Measurements from ENCODE around the gene PGLYRP3.

Gene PGLYRP3

DNA sequence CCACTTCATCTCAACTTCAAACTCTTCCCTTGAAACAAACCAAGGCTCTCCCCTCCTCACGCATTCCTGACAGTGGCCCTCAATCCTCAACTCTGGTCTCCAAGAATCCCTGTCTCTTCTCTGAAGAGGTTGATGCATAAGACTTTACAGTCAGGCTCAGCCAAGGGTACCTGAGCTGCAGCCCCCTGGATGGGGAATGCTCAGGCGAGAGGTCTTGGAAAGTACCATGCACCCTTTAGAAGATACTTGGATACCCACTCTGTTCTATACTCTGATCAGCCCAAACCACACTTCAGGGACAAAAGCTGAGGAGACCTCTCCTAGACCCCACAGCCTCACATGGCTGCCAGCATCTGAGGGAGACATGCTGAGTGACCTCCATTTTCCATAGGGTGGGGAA lies 536 bp upstream of the PGLYRP3 start:
- Histone ChIP-seq H3K4me3 (replicated peaks; ENCODE audit: insufficient read depth, low read length) (no peak overlapping the region), H3K27ac (replicated peaks) (no peak overlapping the region), H3K27me3 (ENCODE audit: insufficient read depth, poor library complexity, severe bottlenecking) (no peaks in the 10 kb centered on the region)
- TF ChIP-seq REST (IDR thresholded peaks at IDR 0.05; ENCODE audit: insufficient replicate concordance, low read depth): no peak
- no peak for TF ChIP-seq POLR2AphosphoS5 (IDR thresholded peaks at IDR 0.05; ENCODE audit: low read depth)
- TF ChIP-seq, protein P1, sequence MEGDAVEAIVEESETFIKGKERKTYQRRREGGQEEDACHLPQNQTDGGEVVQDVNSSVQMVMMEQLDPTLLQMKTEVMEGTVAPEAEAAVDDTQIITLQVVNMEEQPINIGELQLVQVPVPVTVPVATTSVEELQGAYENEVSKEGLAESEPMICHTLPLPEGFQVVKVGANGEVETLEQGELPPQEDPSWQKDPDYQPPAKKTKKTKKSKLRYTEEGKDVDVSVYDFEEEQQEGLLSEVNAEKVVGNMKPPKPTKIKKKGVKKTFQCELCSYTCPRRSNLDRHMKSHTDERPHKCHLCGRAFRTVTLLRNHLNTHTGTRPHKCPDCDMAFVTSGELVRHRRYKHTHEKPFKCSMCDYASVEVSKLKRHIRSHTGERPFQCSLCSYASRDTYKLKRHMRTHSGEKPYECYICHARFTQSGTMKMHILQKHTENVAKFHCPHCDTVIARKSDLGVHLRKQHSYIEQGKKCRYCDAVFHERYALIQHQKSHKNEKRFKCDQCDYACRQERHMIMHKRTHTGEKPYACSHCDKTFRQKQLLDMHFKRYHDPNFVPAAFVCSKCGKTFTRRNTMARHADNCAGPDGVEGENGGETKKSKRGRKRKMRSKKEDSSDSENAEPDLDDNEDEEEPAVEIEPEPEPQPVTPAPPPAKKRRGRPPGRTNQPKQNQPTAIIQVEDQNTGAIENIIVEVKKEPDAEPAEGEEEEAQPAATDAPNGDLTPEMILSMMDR (IDR thresholded peaks at IDR 0.05; ENCODE audit: insufficient read depth, low read length): no peak
- TF ChIP-seq SPI1 (IDR thresholded peaks at IDR 0.05; ENCODE audit: borderline replicate concordance, low read depth): no peak
- TF ChIP-seq GABPA (IDR thresholded peaks at IDR 0.05; ENCODE audit: low read depth): no peak
- no peak for DNase-seq (ENCODE audit: low read depth in 1 of 2, low spot score in 1 of 2)

GRCh38 chr1:153310526-153310925 lies 2.2 kb downstream of the PGLYRP3 start:
- no peak overlapping the region for H3K4me3 ChIP-seq (replicated peaks; ENCODE audit: insufficient read depth, low read length)
- no peak for TF ChIP-seq GABPA (IDR thresholded peaks at IDR 0.05; ENCODE audit: low read depth)
- TF ChIP-seq REST (IDR thresholded peaks at IDR 0.05; ENCODE audit: insufficient replicate concordance, low read depth): no peak
- TF ChIP-seq, protein P1 (IDR thresholded peaks at IDR 0.05; ENCODE audit: insufficient read depth, low read length): no peak
- TF ChIP-seq POLR2AphosphoS5 (IDR thresholded peaks at IDR 0.05; ENCODE audit: low read depth): no peak
- no peak for TF ChIP-seq SPI1 (IDR thresholded peaks at IDR 0.05; ENCODE audit: borderline replicate concordance, low read depth)
- DNase-seq (ENCODE audit: low read depth in 1 of 2, low spot score in 1 of 2): no peak
- no peak overlapping the region for H3K27ac ChIP-seq (replicated peaks)
- H3K27me3 ChIP-seq (ENCODE audit: insufficient read depth, poor library complexity, severe bottlenecking): peaks cover 3% of the 10 kb centered on the region

- DNase-seq (ENCODE audit: low read depth in 1 of 2, low spot score in 1 of 2): no peak
- no peak overlapping the region for H3K4me3 ChIP-seq (replicated peaks; ENCODE audit: insufficient read depth, low read length)
- TF ChIP-seq GABPA (IDR thresholded peaks at IDR 0.05; ENCODE audit: low read depth) (no peak), POLR2AphosphoS5 (IDR thresholded peaks at IDR 0.05; ENCODE audit: low read depth) (no peak), REST (IDR thresholded peaks at IDR 0.05; ENCODE audit: insufficient replicate concordance, low read depth) (no peak), SPI1 (IDR thresholded peaks at IDR 0.05; ENCODE audit: borderline replicate concordance, low read depth) (no peak)
- TF ChIP-seq, protein P1 (IDR thresholded peaks at IDR 0.05; ENCODE audit: insufficient read depth, low read length): no peak
- peaks cover 7% of the 10 kb centered on the region for H3K27me3 ChIP-seq (ENCODE audit: insufficient read depth, poor library complexity, severe bottlenecking)
- H3K27ac ChIP-seq (replicated peaks): no peak overlapping the region
Observed at GRCh38 chr1:153309441-153309840, 3.3 kb downstream of the PGLYRP3 start.

All from HL-60 (cell line).